GM23338 (cell line): ENCODE results near the gene TENT5A. TPM values are rescaled to one million over a fixed set of nuclear protein-coding genes. Genes with fewer than 3 reads are reported as not detected.
A peak's percentile ranks its signal among the peaks of the same experiment; 100 is the strongest.

Experiments
- ATAC-seq: fragments of 200-7000 bp; cut with Tn5 transposase; 3 replicates; pipeline ENCODE4 v1.9.1; 2020
- DNase-seq: peaks from one replicate; pipeline ENCODE4 v3.0.0-alpha.2; 2015; ENCODE audit warnings: low spot score
- H2AFZ ChIP-seq: fragments of 200-600 bp; sonication (generic); 2 replicates; pipeline ENCODE4 v1.8.0; 2016; ENCODE audit warnings: antibody characterized with exemption, mild to moderate bottlenecking, moderate library complexity
- H3F3A ChIP-seq: fragments of 200-600 bp; sonication (generic); replicated peaks from 2 replicates; pipeline ENCODE4 v1.8.0; 2017; ENCODE audit warnings: antibody characterized with exemption, mixed run types, low read depth
- H3K27ac ChIP-seq: fragments of 200-600 bp; sonication (generic); 2 replicates; pipeline ENCODE4 v1.6.1; 2016; ENCODE audit warnings: low read depth
- H3K27me3 ChIP-seq: fragments of 200-600 bp; sonication (generic); 2 replicates; pipeline ENCODE4 v1.8.0; 2016; ENCODE audit warnings: mild to moderate bottlenecking, mixed run types, moderate library complexity; ENCODE audit not compliant: insufficient read depth
- H3K36me3 ChIP-seq: fragments of 200-600 bp; sonication (generic); 2 replicates; pipeline ENCODE4 v1.8.0; 2016; ENCODE audit warnings: mild to moderate bottlenecking; ENCODE audit not compliant: insufficient read depth
- H3K4me1 ChIP-seq: fragments of 200-600 bp; sonication (generic); 2 replicates; pipeline ENCODE4 v1.8.0; 2016; ENCODE audit warnings: mild to moderate bottlenecking, moderate library complexity; ENCODE audit not compliant: insufficient read depth
- H3K4me2 ChIP-seq: fragments of 200-600 bp; sonication (generic); 2 replicates; pipeline ENCODE4 v1.7.1; 2017; ENCODE audit warnings: mixed run types
- H3K4me3 ChIP-seq: fragments of 200-600 bp; sonication (generic); 2 replicates; pipeline ENCODE4 v1.6.1; 2016; ENCODE audit warnings: mixed run types
- H3K79me2 ChIP-seq: fragments of 200-600 bp; sonication (generic); replicated peaks from 2 replicates; pipeline ENCODE4 v1.8.0; 2017; ENCODE audit warnings: mild to moderate bottlenecking; ENCODE audit not compliant: insufficient read depth
- H3K9me2 ChIP-seq: fragments of 200-600 bp; sonication (generic); 2 replicates; pipeline ENCODE4 v1.8.0; 2017; ENCODE audit not compliant: insufficient read depth
- H4K20me1 ChIP-seq: fragments of 200-600 bp; sonication (generic); replicated peaks from 2 replicates; pipeline ENCODE4 v1.8.0; 2017; ENCODE audit warnings: mild to moderate bottlenecking; ENCODE audit not compliant: insufficient read depth
- H3K27ac Mint-ChIP-seq: 2 replicates; pipeline ENCODE4 v1.8.0; 2020; ENCODE audit warnings: inconsistent platforms, mild to moderate bottlenecking, moderate library complexity, mixed read lengths
- H3K27me3 Mint-ChIP-seq: 3 replicates; pipeline ENCODE4 v1.8.0; 2022; ENCODE audit warnings: low read depth, mild to moderate bottlenecking, moderate library complexity, mixed read lengths, inconsistent platforms; ENCODE audit not compliant: insufficient read depth, poor library complexity
- H3K36me3 Mint-ChIP-seq: 3 replicates; pipeline ENCODE4 v1.8.0; 2021; ENCODE audit warnings: low read depth, mild to moderate bottlenecking, inconsistent platforms, moderate library complexity, mixed read lengths
- H3K4me1 Mint-ChIP-seq: 3 replicates; pipeline ENCODE4 v1.8.0; 2020; ENCODE audit warnings: mild to moderate bottlenecking, inconsistent platforms, mixed read lengths
- H3K4me3 Mint-ChIP-seq: 3 replicates; pipeline ENCODE4 v1.8.0; 2021; ENCODE audit warnings: moderate library complexity, mild to moderate bottlenecking, inconsistent platforms, mixed read lengths
- H3K9me3 Mint-ChIP-seq: 3 replicates; pipeline ENCODE4 v1.8.0; 2020; ENCODE audit warnings: moderate library complexity, mild to moderate bottlenecking, inconsistent platforms, mixed read lengths
- CREB1 ChIP-seq: fragments of 250-450 bp; sonication (Bioruptor Pico); IDR thresholded peaks from 2 replicates; pipeline ENCODE4 v1.5.0; 2020; ENCODE audit warnings: low read depth, mild to moderate bottlenecking, moderate library complexity
- CTCF ChIP-seq, 2 experiments: fragments of 200-600 bp in 1 of 2; sonication (generic) in 1 of 2; conservative IDR thresholded peaks; 2 replicates each; pipeline versions ENCODE4 v1.5.1 to v1.6.1; 2016 to 2017; ENCODE audit warnings: antibody characterized with exemption in 2 of 2, low read depth in 2 of 2, mild to moderate bottlenecking in 2 of 2, moderate library complexity in 1 of 2
- ETS1 ChIP-seq: IDR thresholded peaks from 2 replicates; pipeline ENCODE4 v1.6.1; 2016; ENCODE audit warnings: antibody characterized with exemption
- EZH2 ChIP-seq: fragments of 200-600 bp; sonication (generic); IDR thresholded peaks from one replicate; pipeline ENCODE4 v1.8.0; 2017; ENCODE audit warnings: antibody characterized with exemption, mild to moderate bottlenecking, low read depth; ENCODE audit not compliant: unreplicated experiment
- EZH2phosphoT487 ChIP-seq: fragments of 200-600 bp; sonication (generic); IDR thresholded peaks from one replicate; pipeline ENCODE4 v1.8.1; 2018; ENCODE audit warnings: antibody characterized with exemption; ENCODE audit not compliant: unreplicated experiment
- JUNB ChIP-seq: IDR thresholded peaks from one replicate; pipeline ENCODE4 v1.6.1; 2016; ENCODE audit warnings: antibody characterized with exemption; ENCODE audit not compliant: unreplicated experiment
- NANOG ChIP-seq: IDR thresholded peaks from 2 replicates; pipeline ENCODE4 v1.6.1; 2016; ENCODE audit warnings: antibody characterized with exemption, borderline replicate concordance
- POLR2AphosphoS5 ChIP-seq: IDR thresholded peaks from 2 replicates; pipeline ENCODE4 v1.6.1; 2016; ENCODE audit warnings: antibody characterized with exemption, low read depth
- REST ChIP-seq: IDR thresholded peaks from one replicate; pipeline ENCODE4 v1.6.1; 2018; ENCODE audit warnings: antibody characterized with exemption; ENCODE audit not compliant: unreplicated experiment
- STAT1 ChIP-seq: IDR thresholded peaks from one replicate; pipeline ENCODE4 v1.6.1; 2016; ENCODE audit warnings: antibody characterized with exemption; ENCODE audit not compliant: unreplicated experiment
- ZNF114 ChIP-seq: fragments of 250-450 bp; sonication (Bioruptor Pico); IDR thresholded peaks from 2 replicates; pipeline ENCODE4 v1.5.0; 2020; ENCODE audit warnings: mild to moderate bottlenecking, moderate library complexity
- ZNF331 ChIP-seq: fragments of 250-450 bp; sonication (Bioruptor Pico); IDR thresholded peaks from 2 replicates; pipeline ENCODE4 v1.5.0; 2020; ENCODE audit warnings: low read depth, mild to moderate bottlenecking, moderate library complexity
- ZNF462 ChIP-seq: fragments of 250-450 bp; sonication (Bioruptor Pico); IDR thresholded peaks from 2 replicates; pipeline ENCODE4 v1.5.0; 2020; ENCODE audit warnings: mild to moderate bottlenecking, moderate library complexity
- polyA plus RNA-seq: library from polyadenylated mRNA; unstranded; fragments of >200 nt; fragmentation: Nextera tagmentation; extraction: Ambion mirVana; gene quantifications from 2 replicates; pipeline ENCODE4 v1.2.1, GENCODE V29; 2016
- total RNA-seq: library from RNA; depleted of rRNA; stranded (reverse); fragments of >200 nt; shearing (Covaris generic); gene quantifications from 2 replicates; pipeline ENCODE4 v1.2.3, GENCODE V29; 2014

Gene TENT5A
- total and polyA plus RNA-seq, 2 experiments from 2014 or later = 3.8 to 4.7 TPM

- no peaks in the 10 kb centered on the region for H3K79me2 ChIP-seq
- Mint-ChIP-seq H3K27ac (peak overlapping the region; percentile 83; the same call in 1 of the 2 replicates), H3K9me3 (no peaks in the 10 kb centered on the region; the same call in 2 of the 3 replicates), H3K4me1 (peaks cover 43% of the 10 kb centered on the region), H3K27me3 (no peaks in the 10 kb centered on the region), H3K4me3 (no peak overlapping the region), H3K36me3 (peaks cover 4% of the 10 kb centered on the region; the same call in 2 of the 3 replicates)
- no peak overlapping the region for H3K4me2 ChIP-seq
- H3K4me3 ChIP-seq = no peak overlapping the region
- DNase-seq = no peak
- no peak for ATAC-seq
- H3F3A ChIP-seq = no peaks in the 10 kb centered on the region
- no peak for TF ChIP-seq JUNB
- no peak for TF ChIP-seq EZH2
- no peak for TF ChIP-seq POLR2AphosphoS5
- TF ChIP-seq REST = no peak
- no peak for TF ChIP-seq ZNF114
- TF ChIP-seq ETS1 = no peak
- no peak for TF ChIP-seq ZNF331
- TF ChIP-seq CREB1 (CRISPR knock-in tag) = no peak
- TF ChIP-seq CTCF (conservative IDR thresholded peaks at IDR 0.05; ENCODE audit: low read depth in 2 of 2) = no peak
- TF ChIP-seq EZH2phosphoT487 = no peak
- no peak for TF ChIP-seq ZNF462 (CRISPR knock-in tag)
- no peak for TF ChIP-seq NANOG
- TF ChIP-seq STAT1 = no peak
- no peaks in the 10 kb centered on the region for H3K27me3 ChIP-seq
- H3K36me3 ChIP-seq = no peaks in the 10 kb centered on the region
- no peak overlapping the region for H2AFZ ChIP-seq
- H3K27ac ChIP-seq = no peak overlapping the region
- H4K20me1 ChIP-seq = no peaks in the 10 kb centered on the region
- H3K4me1 ChIP-seq = peaks cover 27% of the 10 kb centered on the region
- H3K9me2 ChIP-seq = no peaks in the 10 kb centered on the region
Observed at GRCh38 chr6:81791756-81792155, 39.3 kb upstream of the TENT5A start.
